Left renal pelvis (tissue), 4 donors: ENCODE results near the gene ADRA1B. TPM values are rescaled to one million over a fixed set of nuclear protein-coding genes. Genes with fewer than 3 reads are reported as not detected.
"Not testable (repeated sequence)": the region's sequence is repeated elsewhere in the genome, so short reads cannot be mapped to it uniquely, and the experiment has no call there.

Experiments
- DNase-seq, 4 donors: peaks; one replicate each; pipeline ENCODE4 v3.0.0-alpha.2; 2013; ENCODE audit warnings: low read depth in 4 of 4, low spot score in 3 of 4
- polyA plus RNA-seq, 4 donors: library from polyadenylated mRNA; unstranded; fragments of 120-200 nt; gene quantifications; one replicate each; pipeline ENCODE4 v1.2.1, GENCODE V29; 2013; ENCODE audit not compliant: insufficient read length in 4 of 4

ADRA1B gene
- polyA plus RNA-seq, 4 donors = 0.85 to 2.7 (median 2.4) TPM

- DNase-seq = no peak
Measured at GRCh38 chr5:159962214-159962613, 45.9 kb downstream of the ADRA1B start.

GRCh38 chr5:159963935-159964334 is 47.7 kb downstream of the ADRA1B start:
- no peak for DNase-seq

DNA sequence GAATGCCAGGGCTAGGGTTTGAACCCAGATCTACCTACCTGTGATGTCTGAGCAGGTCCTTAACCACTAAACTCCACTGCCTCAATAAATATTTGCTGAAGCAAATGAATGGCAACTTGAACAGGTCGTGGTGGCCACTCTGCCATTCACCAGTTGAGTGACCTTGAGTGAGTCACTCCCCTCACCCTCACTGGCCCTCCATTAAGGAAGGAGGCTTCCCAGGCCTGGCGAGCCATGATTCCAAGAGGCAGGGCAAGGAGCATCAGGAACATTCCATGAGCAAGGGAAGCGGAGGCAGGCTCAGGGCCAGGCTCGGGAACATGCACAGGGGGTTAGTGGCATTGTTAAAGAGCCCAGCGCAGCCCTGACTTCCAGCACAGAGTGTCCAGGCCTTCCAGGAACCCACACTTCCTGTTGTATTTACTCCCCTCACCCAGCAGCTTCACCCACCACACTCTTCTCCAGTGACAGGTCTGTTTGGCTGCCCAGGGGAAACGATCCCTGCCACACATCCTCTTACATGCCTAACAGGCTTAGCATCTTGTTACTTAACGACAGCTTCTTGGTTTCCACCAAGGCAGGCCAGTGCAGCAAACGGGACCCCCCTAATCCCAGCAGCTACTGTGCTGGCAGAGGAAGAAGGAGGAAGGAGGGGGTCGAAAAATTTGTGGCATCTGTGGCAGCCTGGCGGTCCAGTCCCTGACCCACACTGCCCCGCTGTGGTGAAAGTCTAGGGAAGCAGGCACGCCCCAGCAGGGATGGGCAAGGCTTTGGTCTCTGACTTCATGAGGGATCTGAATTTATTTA is 49.0 kb downstream of the ADRA1B start:
- no peak for DNase-seq

GRCh38 chr5:159965838-159966128 is 49.5 kb downstream of the ADRA1B start:
- DNase-seq = not testable (repeated sequence)

- DNase-seq = no peak
Measured at GRCh38 chr5:159969966-159970365, 53.7 kb downstream of the ADRA1B start.

DNA sequence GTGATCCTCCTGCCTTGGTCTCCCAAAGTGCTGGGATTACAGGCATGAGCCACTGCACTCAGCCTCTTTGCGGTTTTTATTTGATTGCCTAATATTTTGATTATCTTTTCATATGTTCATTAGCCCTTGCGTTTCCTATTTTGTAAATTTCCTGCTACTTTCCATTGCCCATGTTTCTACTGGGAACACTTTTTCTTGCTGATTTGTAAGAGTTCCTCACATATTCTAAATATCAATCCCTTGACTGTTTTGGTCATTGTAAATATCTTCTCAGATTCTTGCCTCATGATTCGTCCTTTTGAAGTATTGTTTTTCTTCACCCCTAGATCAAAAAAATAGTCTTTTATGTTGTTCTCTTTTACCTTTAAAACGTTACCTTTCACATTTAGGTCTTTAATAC is 54.8 kb downstream of the ADRA1B start:
- no peak for DNase-seq

GRCh38 chr5:159971514-159971913 is 55.2 kb downstream of the ADRA1B start:
- DNase-seq = no peak

GRCh38 chr5:159971931-159972461 is 55.7 kb downstream of the ADRA1B start:
- no peak for DNase-seq

- no peak for DNase-seq
Measured at GRCh38 chr5:159972538-159973362, 56.5 kb downstream of the ADRA1B start.

DNA sequence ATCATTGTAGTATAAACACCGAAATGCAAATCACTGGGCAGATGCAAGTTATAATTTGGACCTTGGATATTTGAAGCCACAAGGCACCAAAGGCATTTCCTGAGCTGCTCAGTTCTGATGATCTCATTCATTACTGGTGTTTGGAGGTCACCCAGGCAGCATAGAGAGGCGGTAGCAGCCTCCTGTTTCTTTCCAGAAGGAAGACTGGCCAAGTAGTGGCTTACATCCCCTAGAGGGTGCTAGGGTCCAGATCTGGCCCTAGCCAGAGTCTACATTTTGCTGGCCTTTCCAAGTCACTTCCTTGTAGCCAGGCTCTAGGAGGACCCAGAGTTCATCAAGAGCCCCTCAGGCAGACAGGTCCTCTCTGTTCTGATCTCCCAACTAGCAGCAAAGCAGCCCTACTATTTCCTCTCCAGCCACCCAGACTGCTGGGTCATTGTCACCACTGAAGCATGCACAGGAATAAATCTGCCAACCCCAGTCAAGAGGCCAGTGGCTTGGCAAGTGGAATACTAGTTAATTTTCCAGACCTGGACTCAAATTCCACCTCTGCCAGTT is 59.3 kb downstream of the ADRA1B start:
- DNase-seq = no peak

DNA sequence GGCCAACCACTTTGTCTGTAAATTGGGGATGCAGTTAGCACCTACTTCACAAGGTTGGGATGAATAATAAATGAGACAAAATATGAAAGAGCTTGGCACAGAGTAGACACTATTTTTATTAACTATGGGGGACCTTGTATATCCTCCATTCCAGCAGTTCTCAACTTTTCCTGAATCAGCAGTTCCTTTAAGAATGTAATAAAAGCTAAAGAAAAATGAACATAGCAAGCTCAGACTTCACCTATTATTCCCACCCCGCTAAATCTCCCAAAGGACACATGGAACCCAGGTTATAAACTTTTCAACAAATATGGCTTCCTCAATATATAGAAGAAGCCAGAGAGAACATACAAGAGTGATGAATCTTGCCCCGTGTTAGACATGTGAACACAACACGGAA is 60.6 kb downstream of the ADRA1B start:
- DNase-seq = no peak

- no peak for DNase-seq
Measured at GRCh38 chr5:159978358-159978757, 62.1 kb downstream of the ADRA1B start.

- no peak for DNase-seq
Measured at GRCh38 chr5:159982421-159983173, 66.3 kb downstream of the ADRA1B start.

- DNase-seq = peak in 1 of 4 donors; percentile 55
Measured at GRCh38 chr5:159987031-159987674, 70.9 kb downstream of the ADRA1B start.

DNA sequence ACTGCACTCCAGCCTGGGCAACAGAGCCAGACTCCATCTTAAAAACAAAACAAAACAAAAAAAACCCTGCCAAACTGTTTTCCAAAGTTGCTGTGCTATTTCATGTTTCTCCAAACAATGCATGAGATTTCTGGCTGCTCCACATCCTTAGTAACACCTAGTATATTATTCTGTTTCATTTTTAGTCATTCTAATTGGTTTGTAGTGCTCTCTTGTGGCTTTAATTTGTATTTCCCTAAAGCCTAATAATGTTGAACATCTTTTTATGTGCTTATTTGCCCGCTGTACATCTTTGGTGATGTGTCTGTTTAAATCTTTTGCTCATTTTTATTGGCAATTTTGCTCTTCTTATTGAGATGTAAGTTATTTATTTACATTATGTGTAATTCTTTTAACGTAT is 74.2 kb downstream of the ADRA1B start:
- DNase-seq = no peak

- DNase-seq = no peak
Measured at GRCh38 chr5:159992566-159992965, 76.3 kb downstream of the ADRA1B start.

GRCh38 chr5:159993194-159993593 is 76.9 kb downstream of the ADRA1B start:
- no peak for DNase-seq

GRCh38 chr5:159995907-159996306 is 79.6 kb downstream of the ADRA1B start:
- DNase-seq = no peak

DNA sequence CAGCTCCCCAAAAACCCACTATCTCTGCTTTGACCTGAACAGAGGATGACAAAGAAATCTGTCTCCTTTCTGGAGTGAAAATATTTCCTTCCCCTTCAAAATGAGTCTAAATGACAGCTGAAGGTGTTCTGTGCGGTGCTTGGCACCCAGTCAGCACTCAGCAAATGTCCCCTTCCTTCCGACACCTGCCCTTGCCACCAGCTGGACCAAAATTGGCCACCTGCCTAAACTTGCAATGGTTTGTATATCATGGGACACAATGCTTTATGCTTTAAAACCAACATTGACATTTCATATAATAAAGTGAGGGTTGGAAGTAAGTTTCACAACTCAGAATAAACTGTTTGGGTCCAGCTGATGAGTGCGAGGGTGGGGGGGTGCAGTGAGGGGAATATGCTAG is 85.2 kb downstream of the ADRA1B start:
- DNase-seq = no peak

- no peak for DNase-seq
Measured at GRCh38 chr5:160007514-160007913, 91.2 kb downstream of the ADRA1B start.
